Left cardiac atrium (tissue), 2 donors: Measurements from ENCODE around the gene B4GALT3. TPM values are rescaled to one million over a fixed set of nuclear protein-coding genes. Genes with fewer than 3 reads are reported as not detected.

Source experiments
- microRNA-seq, 2 donors: library from miRNA; unstranded; fragments of <30 nt; microRNA quantifications; one replicate each; pipeline ENCODE4 v1.2.0, GENCODE V29; 2020
- total RNA-seq, 2 donors: library from RNA; stranded (reverse); fragmentation: NEBNext Ultra II Directional; extraction: Animal tissue kit (Norgen Biotek cat#: 25700); gene quantifications; one replicate each; pipeline ENCODE4 v1.2.1, GENCODE V29; 2021
- donor health status: DM: no; HTN: yes; CAD: no; lungs with severe emphysema.
- donor health status: DM: yes; HTN: yes; CAD: no.

B4GALT3 gene
- total RNA-seq, 2 donors from 2014 or later: 19.7 to 25.2 TPM

Small RNAs within 50 kb of the gene (microRNA-seq; reads per million reads assigned to microRNA genes)
- gene MIR5187: 1.1 to 1.2 reads per million in 2 donors

Other genes starting within 250 kb of the B4GALT3 start
- gene ITLN2, start 222.7 kb downstream of the B4GALT3 start, total RNA-seq: under 1 TPM; 0.21 to 0.97 TPM
- gene F11R, start 156.4 kb downstream of the B4GALT3 start, total RNA-seq: 10 to 100 TPM; 16.4 to 18.0 TPM
- 10 to 100 TPM; 21.6 to 23.5 TPM for gene TSTD1, start 138.5 kb downstream of the B4GALT3 start, total RNA-seq
- gene USF1, start 131.5 kb downstream of the B4GALT3 start, total RNA-seq: 10 to 100 TPM; 33.7 to 34.4 TPM
- 10 to 100 TPM in 1 of 2 donors, 1 to 10 TPM in 1; 7.4 to 10.0 TPM for gene ARHGAP30, start 107.6 kb downstream of the B4GALT3 start, total RNA-seq
- under 1 TPM in 1 of 2 donors, not detected in 1; 0.08 TPM for gene NECTIN4, start 87.9 kb downstream of the B4GALT3 start, total RNA-seq
- gene KLHDC9, start 79.1 kb downstream of the B4GALT3 start, total RNA-seq: 1 to 10 TPM; 3.5 to 5.7 TPM
- 10 to 100 TPM; 50.5 to 63.7 TPM for gene PFDN2, start 59.5 kb downstream of the B4GALT3 start, total RNA-seq
- 10 to 100 TPM; 21.8 to 27.6 TPM for gene NIT1, start 59.4 kb downstream of the B4GALT3 start, total RNA-seq
- gene DEDD, start 44.8 kb downstream of the B4GALT3 start, total RNA-seq: 10 to 100 TPM; 26.1 to 30.2 TPM
- gene UFC1, start 23.5 kb downstream of the B4GALT3 start, total RNA-seq: 10 to 100 TPM; 77.7 to 83.8 TPM
- 10 to 100 TPM; 13.4 to 20.8 TPM for gene USP21, start 18.0 kb downstream of the B4GALT3 start, total RNA-seq
- gene PPOX, start 11.1 kb downstream of the B4GALT3 start, total RNA-seq: 10 to 100 TPM; 12.7 to 16.3 TPM
- gene ADAMTS4, start 21.5 kb upstream of the B4GALT3 start, total RNA-seq: 100 to 1,000 TPM in 1 of 2 donors, 10 to 100 TPM in 1; 16.5 to 117 TPM
- gene NDUFS2, start 24.9 kb upstream of the B4GALT3 start, total RNA-seq: 100 to 1,000 TPM; 169 to 198 TPM
- gene FCER1G, start 37.8 kb upstream of the B4GALT3 start, total RNA-seq: 10 to 100 TPM; 35.9 to 92.7 TPM
- under 1 TPM in 1 of 2 donors, not detected in 1; 0.76 TPM for gene APOA2, start 46.1 kb upstream of the B4GALT3 start, total RNA-seq
- gene TOMM40L, start 48.6 kb upstream of the B4GALT3 start, total RNA-seq: 10 to 100 TPM; 31.2 to 34.8 TPM
- not detected for gene NR1I3, start 60.7 kb upstream of the B4GALT3 start, total RNA-seq
- gene PCP4L1, start 81.2 kb upstream of the B4GALT3 start, total RNA-seq: under 1 TPM; 0.34 to 0.62 TPM
- 1 to 10 TPM; 3.2 to 8.6 TPM for gene MPZ, start 132.5 kb upstream of the B4GALT3 start, total RNA-seq
- 100 to 1,000 TPM; 241 to 284 TPM for gene SDHC, start 136.9 kb upstream of the B4GALT3 start, total RNA-seq
- gene CFAP126, start 190.4 kb upstream of the B4GALT3 start, total RNA-seq: not detected